B cell (primary cell): ENCODE results near the gene CADM1. TPM values are rescaled to one million over a fixed set of nuclear protein-coding genes. Genes with fewer than 3 reads are reported as not detected.

ENCODE experiments used
- ATAC-seq: fragments of 200-7000 bp; cut with Tn5 transposase; one replicate; pipeline ENCODE4 v1.10.0; 2021; ENCODE audit warnings: low read depth, mild to moderate bottlenecking, moderate number of reproducible peaks, moderate library complexity
- CTCF ChIA-PET: fragments of 350-600 bp; sonication (Branson Sonifier 250); formaldehyde crosslinking; loops from one replicate; lab custom pipeline; 2021; ENCODE audit warnings: antibody characterized with exemption, inconsistent platforms; lab: Charles Lee
- POLR2A ChIA-PET: fragments of 350-600 bp; sonication (Branson Sonifier 250); formaldehyde crosslinking; loops from one replicate; lab custom pipeline; 2021; ENCODE audit warnings: antibody characterized with exemption; lab: Charles Lee
- DNase-seq: peaks from one replicate; pipeline ENCODE4 v3.0.0; 2013
- H2AFZ ChIP-seq: 2 replicates; pipeline ENCODE4 v1.6.1; 2012; ENCODE audit warnings: mild to moderate bottlenecking, low read depth, low read length; ENCODE audit not compliant: insufficient read depth, poor library complexity, severe bottlenecking
- H3K27ac ChIP-seq, 2 donors: 1 replicate in 1 of 2; 2 replicates in 1 of 2; pipeline ENCODE4 v1.5.1; 2012 to 2013; ENCODE audit warnings: low read length in 2 of 2, mild to moderate bottlenecking in 2 of 2, moderate library complexity in 1 of 2
- H3K27me3 ChIP-seq, 4 experiments: fragments of 200-600 bp in 1 of 4; sonication (generic) in 1 of 4; replicated peaks in 1 of 4; 1 replicate in 2 of 4; 2 replicates in 2 of 4; pipeline versions ENCODE4 v1.6.1 to v1.7.0; 2013 to 2016; ENCODE audit warnings: low read length in 3 of 4, mild to moderate bottlenecking in 2 of 4, mixed read lengths in 1 of 4, moderate library complexity in 1 of 4; ENCODE audit not compliant: insufficient read depth in 4 of 4, control insufficient read depth in 3 of 4; ENCODE audit errors: control extremely low read depth in 1 of 4
- H3K36me3 ChIP-seq, 2 experiments: replicated peaks in 1 of 2; 1 replicate in 1 of 2; 2 replicates in 1 of 2; pipeline versions ENCODE4 v1.6.1 to v1.7.1; 2013; ENCODE audit warnings: low read length in 1 of 2; ENCODE audit not compliant: insufficient read depth in 2 of 2, control insufficient read depth in 1 of 2; ENCODE audit errors: control extremely low read depth in 1 of 2, extremely low read depth in 1 of 2
- H3K4me1 ChIP-seq, 2 donors: fragments of 200-600 bp in 1 of 2; sonication (generic) in 1 of 2; 1 replicate in 1 of 2; 2 replicates in 1 of 2; pipeline versions ENCODE4 v1.5.1 to v1.6.1; 2013 to 2017; ENCODE audit warnings: low read length in 2 of 2; ENCODE audit not compliant: control insufficient read depth in 2 of 2, insufficient read depth in 2 of 2
- H3K4me2 ChIP-seq: replicated peaks from 2 replicates; pipeline ENCODE3; 2012; ENCODE audit warnings: mild to moderate bottlenecking, low read depth, low read length; ENCODE audit not compliant: poor library complexity, severe bottlenecking
- H3K4me3 ChIP-seq, 5 experiments: fragments of 200-600 bp in 1 of 5; sonication (generic) in 1 of 5; 1 replicate in 3 of 5; 2 replicates in 2 of 5; pipeline versions ENCODE4 v1.5.1 to v1.7.0; 2011 to 2016; ENCODE audit warnings: low read length in 4 of 5, mild to moderate bottlenecking in 4 of 5, low read depth in 2 of 5, control low read depth in 1 of 5, moderate library complexity in 1 of 5; ENCODE audit not compliant: insufficient read depth in 1 of 5; ENCODE audit errors: control extremely low read depth in 1 of 5, extremely low read depth in 1 of 5
- H3K79me2 ChIP-seq: fragments of 200-600 bp; sonication (generic); one replicate; pipeline ENCODE4 v1.6.0; 2016; ENCODE audit warnings: low read length; ENCODE audit not compliant: control insufficient read depth, insufficient read depth
- H3K9ac ChIP-seq: fragments of 200-600 bp; sonication (generic); 2 replicates; pipeline ENCODE4 v1.6.1; 2017; ENCODE audit warnings: mild to moderate bottlenecking, low read length, moderate library complexity
- H3K9me3 ChIP-seq, 3 donors: one replicate each; pipeline versions ENCODE4 v1.6.1 to v1.7.1; 2013; ENCODE audit warnings: low read length in 2 of 3; ENCODE audit not compliant: control insufficient read depth in 2 of 3, insufficient read depth in 1 of 3; ENCODE audit errors: control extremely low read depth in 1 of 3
- H4K20me1 ChIP-seq: 2 replicates; pipeline ENCODE4 v1.6.0; 2012; ENCODE audit warnings: mild to moderate bottlenecking, low read length; ENCODE audit not compliant: insufficient read depth, control insufficient read depth, poor library complexity, severe bottlenecking
- H3K27ac Mint-ChIP-seq: one replicate; pipeline ENCODE4 v1.8.0; 2021; ENCODE audit warnings: mixed read lengths
- H3K27me3 Mint-ChIP-seq: one replicate; pipeline ENCODE4 v1.8.0; 2021; ENCODE audit warnings: mixed read lengths
- H3K4me1 Mint-ChIP-seq: one replicate; pipeline ENCODE4 v1.8.0; 2021; ENCODE audit warnings: mixed read lengths
- H3K4me3 Mint-ChIP-seq: one replicate; pipeline ENCODE4 v1.8.0; 2021; ENCODE audit warnings: mixed read lengths
- H3K9me3 Mint-ChIP-seq: one replicate; pipeline ENCODE4 v1.8.0; 2022; ENCODE audit warnings: mixed read lengths; ENCODE audit not compliant: insufficient read depth
- EZH2 ChIP-seq: IDR thresholded peaks from 2 replicates; pipeline ENCODE4 v1.6.1; 2012; ENCODE audit warnings: borderline replicate concordance, low read depth, mild to moderate bottlenecking, moderate library complexity, low read length; ENCODE audit not compliant: insufficient read depth, poor library complexity, severe bottlenecking
- whole genome bisulfite sequencing: methylation state at CpG from one replicate; pipeline ENCODE4 v1.1.5; 2013; ENCODE audit warnings: missing lambda C conversion rate; ENCODE audit not compliant: insufficient coverage; 5-methylcytosine and 5-hydroxymethylcytosine counted together
- intact Hi-C: fragments of 100-400 bp; cut with micrococcal nuclease; formaldehyde crosslinking; loops from one replicate; pipeline ENCODE4 v1.10.0; 2022
- polyA plus RNA-seq: library from polyadenylated mRNA; depleted of rRNA; stranded (reverse); fragments of >200 nt; gene quantifications from 2 replicates; pipeline ENCODE4 v1.2.3, GENCODE V29; 2012
- total RNA-seq, 2 donors: library from RNA; stranded (reverse); fragments of 120-200 nt in 1 of 2; gene quantifications; 1 replicate in 1 of 2; 2 replicates in 1 of 2; pipeline versions ENCODE4 v1.2.3 to v1.2.4, GENCODE V29; 2013 to 2022
- TF ChIP-seq, protein P1 (sequence below): fragments of 200-600 bp; IDR thresholded peaks from one replicate; pipeline ENCODE4 v1.8.0; 2022; ENCODE audit warnings: antibody characterized with exemption, mild to moderate bottlenecking

Gene CADM1
- total and polyA plus RNA-seq, 2 donors (not counting 1 experiment from before 2014, with no cell fraction given): 0.43 to 0.49 TPM

DNA sequence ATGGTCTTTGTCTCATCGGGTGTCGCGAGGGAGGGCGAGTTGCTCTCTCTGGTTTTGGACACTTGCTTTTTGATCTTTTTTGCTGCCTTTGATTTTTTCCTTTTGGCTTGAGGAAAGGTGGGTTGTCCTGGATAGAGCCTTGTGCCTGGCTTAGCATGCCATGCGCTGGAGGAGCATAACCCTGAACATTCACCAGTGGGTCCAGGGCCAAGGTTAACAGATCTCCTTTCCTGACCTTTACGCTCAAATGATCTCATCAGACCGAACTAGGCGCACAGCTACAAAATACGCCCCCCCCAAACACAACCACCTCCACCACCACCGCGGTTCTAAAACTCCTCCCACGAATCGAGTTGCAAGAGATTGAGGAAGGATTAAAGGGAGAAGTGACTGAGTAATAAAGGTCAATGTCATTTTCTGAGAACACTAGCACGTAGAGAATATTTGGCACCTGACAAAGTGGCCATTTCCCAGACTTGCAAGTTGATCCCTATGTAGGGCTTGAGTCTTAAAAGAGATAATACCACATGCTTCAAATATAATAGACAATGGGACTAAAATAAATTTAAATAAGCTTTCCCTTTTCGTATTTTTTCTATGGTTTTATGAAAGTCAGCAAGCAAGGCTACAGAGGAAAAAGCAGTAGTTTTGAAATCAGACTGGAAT, 48.7 kb upstream of the CADM1 start:
- H3K4me1 ChIP-seq: no peaks in the 10 kb centered on the region
- ChIA-PET CTCF (no interaction called here), POLR2A (no interaction called here)
- no peaks in the 10 kb centered on the region for H3K79me2 ChIP-seq
- H3K27me3 ChIP-seq: no peaks in the 10 kb centered on the region
- H2AFZ ChIP-seq: no peak overlapping the region
- Mint-ChIP-seq H3K4me1 (no peaks in the 10 kb centered on the region), H3K27ac (no peak overlapping the region), H3K4me3 (no peak overlapping the region), H3K27me3 (no peaks in the 10 kb centered on the region), H3K9me3 (no peaks in the 10 kb centered on the region)
- WGBS: 100% methylated on average over 4 of the region's 15 CpGs
- H3K27ac ChIP-seq: no peak overlapping the region
- H3K9ac ChIP-seq: no peak overlapping the region
- H4K20me1 ChIP-seq: no peaks in the 10 kb centered on the region
- H3K4me3 ChIP-seq: no peak overlapping the region
- H3K9me3 ChIP-seq: peaks cover 0 to 3% (median 0%) of the 10 kb centered on the region in 3 donors
- no peak overlapping the region for H3K4me2 ChIP-seq
- no peaks in the 10 kb centered on the region for H3K36me3 ChIP-seq
- DNase-seq (no peak), ATAC-seq (no peak)
- intact Hi-C loops: no loop called here
- no peak for TF ChIP-seq EZH2
- TF ChIP-seq, protein P1, sequence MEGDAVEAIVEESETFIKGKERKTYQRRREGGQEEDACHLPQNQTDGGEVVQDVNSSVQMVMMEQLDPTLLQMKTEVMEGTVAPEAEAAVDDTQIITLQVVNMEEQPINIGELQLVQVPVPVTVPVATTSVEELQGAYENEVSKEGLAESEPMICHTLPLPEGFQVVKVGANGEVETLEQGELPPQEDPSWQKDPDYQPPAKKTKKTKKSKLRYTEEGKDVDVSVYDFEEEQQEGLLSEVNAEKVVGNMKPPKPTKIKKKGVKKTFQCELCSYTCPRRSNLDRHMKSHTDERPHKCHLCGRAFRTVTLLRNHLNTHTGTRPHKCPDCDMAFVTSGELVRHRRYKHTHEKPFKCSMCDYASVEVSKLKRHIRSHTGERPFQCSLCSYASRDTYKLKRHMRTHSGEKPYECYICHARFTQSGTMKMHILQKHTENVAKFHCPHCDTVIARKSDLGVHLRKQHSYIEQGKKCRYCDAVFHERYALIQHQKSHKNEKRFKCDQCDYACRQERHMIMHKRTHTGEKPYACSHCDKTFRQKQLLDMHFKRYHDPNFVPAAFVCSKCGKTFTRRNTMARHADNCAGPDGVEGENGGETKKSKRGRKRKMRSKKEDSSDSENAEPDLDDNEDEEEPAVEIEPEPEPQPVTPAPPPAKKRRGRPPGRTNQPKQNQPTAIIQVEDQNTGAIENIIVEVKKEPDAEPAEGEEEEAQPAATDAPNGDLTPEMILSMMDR: no peak

DNA sequence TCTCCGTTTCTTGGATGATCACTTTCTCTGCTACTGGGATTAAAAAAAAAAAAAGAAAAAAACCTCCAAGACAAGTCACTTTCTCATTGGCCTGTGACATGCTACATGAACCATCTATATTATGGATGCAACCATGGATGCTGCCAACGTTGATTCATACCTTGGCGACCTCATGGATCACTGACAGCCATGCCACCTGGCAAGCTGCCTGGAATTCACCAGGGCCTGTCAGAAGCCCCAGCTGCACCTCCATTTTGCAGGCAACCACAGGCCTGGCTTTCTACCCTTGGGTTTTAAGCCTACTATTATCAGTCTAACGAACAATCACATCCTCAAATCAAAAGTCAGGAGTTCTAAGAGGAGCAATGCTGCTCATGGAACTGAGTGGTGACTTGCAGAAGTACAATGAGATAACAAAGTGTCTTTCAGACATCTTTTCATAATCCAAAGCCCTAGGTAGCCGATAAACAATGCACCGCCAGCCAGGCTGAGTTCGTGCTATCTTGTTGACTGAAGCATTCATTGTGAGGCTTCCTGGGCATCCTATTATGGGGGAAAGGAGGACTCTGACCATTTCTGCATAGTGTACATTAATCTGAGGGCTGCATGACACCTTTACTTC, 48.0 kb upstream of the CADM1 start:
- H3K4me2 ChIP-seq: no peak overlapping the region
- Mint-ChIP-seq H3K27ac (no peak overlapping the region), H3K4me1 (no peaks in the 10 kb centered on the region), H3K4me3 (no peak overlapping the region), H3K27me3 (peaks cover 3% of the 10 kb centered on the region), H3K9me3 (no peaks in the 10 kb centered on the region)
- no peak for ATAC-seq
- WGBS: 78% methylated on average over 4 of the region's 7 CpGs
- no peaks in the 10 kb centered on the region for H3K79me2 ChIP-seq
- H4K20me1 ChIP-seq: no peaks in the 10 kb centered on the region
- intact Hi-C loops: no loop called here
- no peaks in the 10 kb centered on the region for H3K4me1 ChIP-seq
- TF ChIP-seq EZH2: no peak
- TF ChIP-seq, protein P1: no peak
- peaks cover 0 to 3% (median 0%) of the 10 kb centered on the region in 3 donors for H3K9me3 ChIP-seq
- H3K4me3 ChIP-seq: no peak overlapping the region
- H3K9ac ChIP-seq: no peak overlapping the region
- no peaks in the 10 kb centered on the region for H3K36me3 ChIP-seq
- no peak overlapping the region for H3K27ac ChIP-seq
- H2AFZ ChIP-seq: no peak overlapping the region
- POLR2A ChIA-PET: no interaction called here
- CTCF ChIA-PET: no interaction called here
- no peaks in the 10 kb centered on the region for H3K27me3 ChIP-seq
- no peak for DNase-seq
